ENCODE measurements around the gene HNMT. TPM values are rescaled to one million over a fixed set of nuclear protein-coding genes. Genes with fewer than 3 reads are reported as not detected.

The HNMT gene
- polyA plus RNA-seq, 1 of the 3 experiments (the other 2 are of a cell fraction) = 1.8 TPM

- no peak for TF ChIP-seq IRF3 (IDR thresholded peaks at IDR 0.05; ENCODE audit: low read depth, low read length)
- TF ChIP-seq TAF1 (IDR thresholded peaks at IDR 0.05; ENCODE audit: borderline replicate concordance, low read depth, low read length) = peak; percentile 27; the same call in 1 of the 2 replicates
- 0 out of 2 replicates have a peak, but pooled peaks have one; percentile 22 for TF ChIP-seq GABPA (IDR thresholded peaks at IDR 0.05; ENCODE audit: low read depth)
- TF ChIP-seq USF1 (IDR thresholded peaks at IDR 0.05; ENCODE audit: borderline replicate concordance, low read depth) = no peak
- no peak for TF ChIP-seq SMC3 (IDR thresholded peaks at IDR 0.05; ENCODE audit: low read depth, low read length)
- peak; percentile 93 for TF ChIP-seq FOSL2 (IDR thresholded peaks at IDR 0.05; ENCODE audit: borderline replicate concordance, low read depth)
- no peak for TF ChIP-seq RCOR1 (IDR thresholded peaks at IDR 0.05; ENCODE audit: low read length)
- no peak for TF ChIP-seq YY1 (IDR thresholded peaks at IDR 0.05; ENCODE audit: low read depth)
- TF ChIP-seq RFX5 (IDR thresholded peaks at IDR 0.05; ENCODE audit: low read length) = no peak
- TF ChIP-seq ELF1 (IDR thresholded peaks at IDR 0.05) = peak; percentile 74
- TF ChIP-seq, protein P1, sequence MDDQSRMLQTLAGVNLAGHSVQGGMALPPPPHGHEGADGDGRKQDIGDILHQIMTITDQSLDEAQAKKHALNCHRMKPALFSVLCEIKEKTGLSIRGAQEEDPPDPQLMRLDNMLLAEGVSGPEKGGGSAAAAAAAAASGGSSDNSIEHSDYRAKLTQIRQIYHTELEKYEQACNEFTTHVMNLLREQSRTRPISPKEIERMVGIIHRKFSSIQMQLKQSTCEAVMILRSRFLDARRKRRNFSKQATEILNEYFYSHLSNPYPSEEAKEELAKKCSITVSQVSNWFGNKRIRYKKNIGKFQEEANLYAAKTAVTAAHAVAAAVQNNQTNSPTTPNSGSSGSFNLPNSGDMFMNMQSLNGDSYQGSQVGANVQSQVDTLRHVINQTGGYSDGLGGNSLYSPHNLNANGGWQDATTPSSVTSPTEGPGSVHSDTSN (IDR thresholded peaks at IDR 0.05) = peak; percentile 99
- TF ChIP-seq EZH2phosphoT487 (IDR thresholded peaks at IDR 0.05; ENCODE audit: borderline replicate concordance, low read depth) = no peak
- TF ChIP-seq POLR2AphosphoS5 (IDR thresholded peaks at IDR 0.05; ENCODE audit: low read depth, low read length) = peak; percentile 88
- peak; percentile 99 for TF ChIP-seq JUND (IDR thresholded peaks at IDR 0.05)
- peak; percentile 77 for TF ChIP-seq MAX (IDR thresholded peaks at IDR 0.05; ENCODE audit: low read depth)
- no peak for TF ChIP-seq RAD21 (IDR thresholded peaks at IDR 0.05; ENCODE audit: low read length)
- TF ChIP-seq, protein P2, sequence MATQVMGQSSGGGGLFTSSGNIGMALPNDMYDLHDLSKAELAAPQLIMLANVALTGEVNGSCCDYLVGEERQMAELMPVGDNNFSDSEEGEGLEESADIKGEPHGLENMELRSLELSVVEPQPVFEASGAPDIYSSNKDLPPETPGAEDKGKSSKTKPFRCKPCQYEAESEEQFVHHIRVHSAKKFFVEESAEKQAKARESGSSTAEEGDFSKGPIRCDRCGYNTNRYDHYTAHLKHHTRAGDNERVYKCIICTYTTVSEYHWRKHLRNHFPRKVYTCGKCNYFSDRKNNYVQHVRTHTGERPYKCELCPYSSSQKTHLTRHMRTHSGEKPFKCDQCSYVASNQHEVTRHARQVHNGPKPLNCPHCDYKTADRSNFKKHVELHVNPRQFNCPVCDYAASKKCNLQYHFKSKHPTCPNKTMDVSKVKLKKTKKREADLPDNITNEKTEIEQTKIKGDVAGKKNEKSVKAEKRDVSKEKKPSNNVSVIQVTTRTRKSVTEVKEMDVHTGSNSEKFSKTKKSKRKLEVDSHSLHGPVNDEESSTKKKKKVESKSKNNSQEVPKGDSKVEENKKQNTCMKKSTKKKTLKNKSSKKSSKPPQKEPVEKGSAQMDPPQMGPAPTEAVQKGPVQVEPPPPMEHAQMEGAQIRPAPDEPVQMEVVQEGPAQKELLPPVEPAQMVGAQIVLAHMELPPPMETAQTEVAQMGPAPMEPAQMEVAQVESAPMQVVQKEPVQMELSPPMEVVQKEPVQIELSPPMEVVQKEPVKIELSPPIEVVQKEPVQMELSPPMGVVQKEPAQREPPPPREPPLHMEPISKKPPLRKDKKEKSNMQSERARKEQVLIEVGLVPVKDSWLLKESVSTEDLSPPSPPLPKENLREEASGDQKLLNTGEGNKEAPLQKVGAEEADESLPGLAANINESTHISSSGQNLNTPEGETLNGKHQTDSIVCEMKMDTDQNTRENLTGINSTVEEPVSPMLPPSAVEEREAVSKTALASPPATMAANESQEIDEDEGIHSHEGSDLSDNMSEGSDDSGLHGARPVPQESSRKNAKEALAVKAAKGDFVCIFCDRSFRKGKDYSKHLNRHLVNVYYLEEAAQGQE (IDR thresholded peaks at IDR 0.05; ENCODE audit: low read depth, low read length) = 0 out of 2 replicates have a peak, but pooled peaks have one; percentile 45
- peak; percentile 23; the same call in 1 of the 2 replicates for TF ChIP-seq SIN3A (IDR thresholded peaks at IDR 0.05; ENCODE audit: borderline replicate concordance, low read depth, low read length)
- TF ChIP-seq GATA2 (CRISPR knock-in tag; IDR thresholded peaks at IDR 0.05) = no peak
Observed at GRCh38 chr2:137969418-137969765, 5.1 kb downstream of the HNMT start (continued).

All from SK-N-SH (cell line).